ENCODE measurements around the gene ZCCHC14. TPM values are rescaled to one million over a fixed set of nuclear protein-coding genes. Genes with fewer than 3 reads are reported as not detected.
"Not testable (repeated sequence)": the region's sequence is repeated elsewhere in the genome, so short reads cannot be mapped to it uniquely, and the experiment has no call there.

ZCCHC14 gene
- total RNA-seq, 2 experiments from 2014 or later: 12.4 to 13.9 TPM

GRCh38 chr16:87481711-87482110 is 11.1 kb downstream of the ZCCHC14 start:
- CTCF ChIA-PET; H3K27me3 Mint-ChIP-seq (ENCODE audit: low read depth); H3K9me3 Mint-ChIP-seq; H3K27ac Mint-ChIP-seq; intact Hi-C loops (cut with micrococcal nuclease); DNase-seq; H3K4me3 Mint-ChIP-seq: not testable (repeated sequence)
- Mint-ChIP-seq H3K4me1 (ENCODE audit: low read depth) (peaks cover 65% of the 10 kb centered on the region), H3K36me3 (ENCODE audit: low read depth) (peaks cover 19% of the 10 kb centered on the region)

DNA sequence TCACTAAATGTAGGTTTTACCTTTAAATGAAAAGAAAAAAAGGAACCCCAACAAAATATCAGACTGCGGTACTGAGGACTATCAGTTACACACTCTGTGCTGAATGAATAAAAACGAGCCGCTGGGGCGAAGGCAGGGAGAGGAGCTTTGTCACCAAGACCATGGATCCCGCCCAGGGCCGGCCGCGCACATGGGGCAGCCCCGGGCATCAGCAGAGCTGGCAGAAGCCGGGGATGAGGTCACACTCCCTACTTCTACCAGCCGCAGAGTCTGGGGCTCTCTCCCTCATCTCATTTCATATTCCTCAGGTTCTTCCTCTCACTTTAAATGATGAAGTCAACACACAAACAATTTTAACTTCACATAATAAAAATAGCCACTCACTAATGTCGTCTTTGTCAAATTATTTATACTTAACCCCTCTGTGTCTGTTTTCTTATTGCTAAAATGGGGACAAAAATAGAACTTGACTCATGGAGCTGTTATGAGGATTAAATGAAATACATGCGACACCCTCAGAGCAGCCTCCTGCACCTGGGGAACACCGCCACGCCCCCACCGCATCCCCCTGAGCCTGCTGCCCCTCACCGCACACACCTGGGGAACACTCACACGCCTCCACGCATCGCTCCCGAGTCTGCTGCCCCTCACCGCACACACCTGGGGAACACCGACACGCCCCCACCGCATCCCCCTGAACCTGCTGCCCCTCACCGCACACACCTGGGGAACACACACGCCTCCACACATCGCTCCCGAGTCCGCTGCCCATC is 15.4 kb downstream of the ZCCHC14 start:
- H3K4me3 Mint-ChIP-seq; intact Hi-C loops (cut with micrococcal nuclease); CTCF ChIA-PET; H3K27me3 Mint-ChIP-seq (ENCODE audit: low read depth); H3K9me3 Mint-ChIP-seq; DNase-seq; H3K27ac Mint-ChIP-seq: not testable (repeated sequence)
- H3K36me3 Mint-ChIP-seq (ENCODE audit: low read depth): peaks cover 15% of the 10 kb centered on the region
- H3K4me1 Mint-ChIP-seq (ENCODE audit: low read depth): peaks cover 47% of the 10 kb centered on the region

DNA sequence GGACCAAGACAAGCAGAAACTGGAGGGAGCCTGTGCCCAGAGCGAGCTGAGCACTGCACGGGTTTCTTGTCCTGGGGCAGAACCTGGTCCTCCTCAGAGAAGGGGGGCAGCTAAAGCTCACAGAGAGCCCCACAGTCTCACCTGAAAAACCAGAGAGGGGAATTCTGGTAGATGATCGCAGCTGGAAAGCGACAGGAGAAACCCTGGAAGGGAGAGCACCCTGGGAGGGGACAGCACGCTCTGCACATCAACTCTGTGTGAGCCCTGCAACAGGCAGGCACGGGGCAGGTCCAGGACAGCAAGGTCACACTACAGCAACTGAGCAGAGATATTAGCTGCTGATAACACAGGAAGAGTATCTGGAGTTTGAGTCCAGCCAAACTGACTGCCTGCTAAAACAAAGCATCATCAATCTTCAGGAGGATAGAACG is 18.2 kb downstream of the ZCCHC14 start:
- H3K4me3 Mint-ChIP-seq: no peak overlapping the region
- H3K27ac Mint-ChIP-seq: no peak overlapping the region
- intact Hi-C loops (cut with micrococcal nuclease): no loop called here
- CTCF ChIA-PET: no interaction called here
- H3K27me3 Mint-ChIP-seq (ENCODE audit: low read depth): no peaks in the 10 kb centered on the region
- peaks cover 36% of the 10 kb centered on the region for H3K4me1 Mint-ChIP-seq (ENCODE audit: low read depth)
- no peaks in the 10 kb centered on the region for H3K9me3 Mint-ChIP-seq
- peaks cover 10% of the 10 kb centered on the region for H3K36me3 Mint-ChIP-seq (ENCODE audit: low read depth)
- no peak for DNase-seq

DNA sequence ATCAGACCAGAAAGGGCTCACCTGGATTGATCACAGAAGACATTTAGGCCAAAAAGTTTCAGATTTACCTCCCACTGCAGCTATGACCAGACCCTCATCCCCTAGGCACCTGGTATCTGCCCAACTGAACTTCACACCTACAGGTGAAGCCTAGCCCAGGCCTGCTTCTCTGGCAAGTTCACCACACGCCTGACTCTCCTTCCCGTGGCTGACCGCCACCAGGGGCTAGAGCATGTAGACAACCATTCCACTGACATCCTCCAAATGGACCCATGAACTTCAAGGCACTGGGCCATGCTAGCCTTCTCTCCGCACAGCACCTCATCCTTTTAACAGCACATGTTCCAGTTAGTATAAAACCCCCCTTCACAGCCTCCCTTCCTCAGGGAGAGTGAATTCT is 18.8 kb downstream of the ZCCHC14 start:
- Mint-ChIP-seq H3K4me3 (no peak overlapping the region), H3K27me3 (ENCODE audit: low read depth) (no peaks in the 10 kb centered on the region), H3K27ac (no peak overlapping the region), H3K9me3 (no peaks in the 10 kb centered on the region), H3K36me3 (ENCODE audit: low read depth) (peaks cover 10% of the 10 kb centered on the region), H3K4me1 (ENCODE audit: low read depth) (peaks cover 36% of the 10 kb centered on the region)
- DNase-seq: no peak
- intact Hi-C loops (cut with micrococcal nuclease): no loop called here
- CTCF ChIA-PET: no interaction called here

DNA sequence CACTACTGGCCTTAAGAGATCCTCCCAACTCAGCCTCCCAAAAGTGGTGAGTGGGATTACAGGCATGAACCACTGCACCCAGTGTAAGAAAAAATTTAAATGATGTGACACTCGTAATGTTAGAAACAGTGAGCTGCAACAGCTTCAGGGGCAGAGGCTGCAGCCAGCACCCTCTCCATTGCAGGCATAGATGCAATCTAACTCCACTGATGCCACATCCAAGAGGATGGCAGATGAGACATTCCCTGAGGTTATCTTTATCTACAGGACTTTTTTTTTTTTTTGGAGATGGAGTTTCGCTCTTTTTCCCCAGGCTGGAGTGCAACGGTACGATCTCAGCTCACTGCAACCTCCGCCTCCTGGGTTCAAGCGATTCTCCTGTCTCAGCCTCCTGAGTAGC is 19.9 kb downstream of the ZCCHC14 start:
- CTCF ChIA-PET: no interaction called here
- peaks cover 33% of the 10 kb centered on the region for H3K4me1 Mint-ChIP-seq (ENCODE audit: low read depth)
- no peaks in the 10 kb centered on the region for H3K9me3 Mint-ChIP-seq
- H3K27me3 Mint-ChIP-seq (ENCODE audit: low read depth): no peaks in the 10 kb centered on the region
- no peak for DNase-seq
- H3K36me3 Mint-ChIP-seq (ENCODE audit: low read depth): peaks cover 10% of the 10 kb centered on the region
- intact Hi-C loops (cut with micrococcal nuclease): no loop called here
- no peak overlapping the region for H3K4me3 Mint-ChIP-seq
- H3K27ac Mint-ChIP-seq: no peak overlapping the region

- Mint-ChIP-seq H3K27me3 (ENCODE audit: low read depth) (no peaks in the 10 kb centered on the region), H3K9me3 (no peaks in the 10 kb centered on the region), H3K36me3 (ENCODE audit: low read depth) (peaks cover 8% of the 10 kb centered on the region), H3K27ac (no peak overlapping the region), H3K4me1 (ENCODE audit: low read depth) (peaks cover 27% of the 10 kb centered on the region), H3K4me3 (no peak overlapping the region)
- DNase-seq: no peak
- CTCF ChIA-PET: no interaction called here
- intact Hi-C loops (cut with micrococcal nuclease): no loop called here
Observed at GRCh38 chr16:87472142-87472778, 20.6 kb downstream of the ZCCHC14 start.

GRCh38 chr16:87471278-87472141 is 21.3 kb downstream of the ZCCHC14 start:
- DNase-seq: no peak
- intact Hi-C loops (cut with micrococcal nuclease): no loop called here
- Mint-ChIP-seq H3K36me3 (ENCODE audit: low read depth) (peaks cover 8% of the 10 kb centered on the region), H3K27me3 (ENCODE audit: low read depth) (no peaks in the 10 kb centered on the region), H3K9me3 (no peaks in the 10 kb centered on the region), H3K4me3 (no peak overlapping the region), H3K27ac (no peak overlapping the region), H3K4me1 (ENCODE audit: low read depth) (peaks cover 32% of the 10 kb centered on the region)
- CTCF ChIA-PET: no interaction called here

GRCh38 chr16:87470332-87470731 is 22.5 kb downstream of the ZCCHC14 start:
- no peak overlapping the region for H3K27ac Mint-ChIP-seq
- H3K4me3 Mint-ChIP-seq: no peak overlapping the region

GRCh38 chr16:87469169-87469568 is 23.7 kb downstream of the ZCCHC14 start:
- intact Hi-C loops (cut with micrococcal nuclease): no loop called here
- Mint-ChIP-seq H3K36me3 (ENCODE audit: low read depth) (peaks cover 3% of the 10 kb centered on the region), H3K4me1 (ENCODE audit: low read depth) (peaks cover 38% of the 10 kb centered on the region), H3K27me3 (ENCODE audit: low read depth) (no peaks in the 10 kb centered on the region), H3K9me3 (no peaks in the 10 kb centered on the region), H3K4me3 (no peak overlapping the region), H3K27ac (no peak overlapping the region)
- DNase-seq: no peak
- CTCF ChIA-PET: no interaction called here

More at GRCh38 chr16:87470332-87470731, 22.5 kb downstream of the ZCCHC14 start:
- H3K4me1 Mint-ChIP-seq (ENCODE audit: low read depth): peaks cover 34% of the 10 kb centered on the region
- DNase-seq: no peak
- intact Hi-C loops (cut with micrococcal nuclease): no loop called here
- peaks cover 8% of the 10 kb centered on the region for H3K36me3 Mint-ChIP-seq (ENCODE audit: low read depth)
- no peaks in the 10 kb centered on the region for H3K27me3 Mint-ChIP-seq (ENCODE audit: low read depth)
- H3K9me3 Mint-ChIP-seq: no peaks in the 10 kb centered on the region
- CTCF ChIA-PET: no interaction called here

GRCh38 chr16:87468550-87468949 is 24.3 kb downstream of the ZCCHC14 start:
- no peak for DNase-seq
- intact Hi-C loops (cut with micrococcal nuclease): no loop called here
- Mint-ChIP-seq H3K4me1 (ENCODE audit: low read depth) (peaks cover 42% of the 10 kb centered on the region), H3K27ac (no peak overlapping the region), H3K4me3 (no peak overlapping the region), H3K9me3 (no peaks in the 10 kb centered on the region), H3K27me3 (ENCODE audit: low read depth) (no peaks in the 10 kb centered on the region), H3K36me3 (ENCODE audit: low read depth) (no peaks in the 10 kb centered on the region)
- CTCF ChIA-PET: no interaction called here

DNA sequence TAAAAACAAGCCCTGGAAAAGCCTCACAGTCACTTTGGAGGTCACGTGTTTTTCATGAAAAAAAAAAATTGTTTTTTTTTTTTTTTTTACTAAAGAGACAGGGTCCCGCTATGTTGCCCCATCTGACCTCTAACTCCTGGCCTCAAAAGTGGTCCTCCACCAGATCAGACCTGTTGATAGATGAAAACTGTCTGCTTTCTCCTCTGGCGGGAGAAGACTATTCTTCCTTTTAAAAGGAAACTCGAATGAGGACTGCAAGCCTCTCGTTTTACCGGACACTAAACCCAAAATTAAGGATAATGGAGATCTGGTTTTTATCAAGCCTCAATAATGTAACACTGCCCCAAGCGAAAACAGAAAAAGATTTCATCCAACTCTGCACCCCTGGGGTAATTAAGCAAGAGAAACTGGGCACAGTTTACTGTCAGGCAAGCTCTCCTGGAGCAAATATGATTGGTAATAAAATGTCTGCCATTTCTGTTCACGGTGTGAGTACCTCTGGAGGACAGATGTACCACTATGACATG is 25.8 kb downstream of the ZCCHC14 start:
- Mint-ChIP-seq H3K9me3 (no peaks in the 10 kb centered on the region), H3K27ac (no peak overlapping the region), H3K4me1 (ENCODE audit: low read depth) (peaks cover 48% of the 10 kb centered on the region), H3K27me3 (ENCODE audit: low read depth) (no peaks in the 10 kb centered on the region), H3K36me3 (ENCODE audit: low read depth) (no peaks in the 10 kb centered on the region), H3K4me3 (no peak overlapping the region)
- intact Hi-C loops (cut with micrococcal nuclease): no loop called here
- CTCF ChIA-PET: no interaction called here
- no peak for DNase-seq

DNA sequence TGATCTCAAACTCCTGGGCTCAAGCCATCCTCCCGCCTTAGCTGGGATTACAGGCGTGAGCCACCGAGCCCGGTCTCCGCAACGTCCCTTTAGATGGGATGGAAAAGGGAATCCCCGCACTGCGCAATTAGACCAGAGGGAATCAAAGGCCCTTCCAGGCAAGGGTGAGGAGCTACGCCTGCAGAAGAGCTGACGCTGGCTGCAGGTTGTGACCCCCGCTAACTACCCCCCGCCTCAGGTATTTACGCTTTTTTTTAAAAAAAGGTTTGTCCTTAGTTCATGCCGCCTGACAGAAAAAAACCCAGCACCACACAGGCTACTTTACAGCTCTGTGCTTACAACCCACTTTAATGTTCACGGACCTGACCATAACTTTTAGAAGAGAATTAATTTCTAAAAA is 26.9 kb downstream of the ZCCHC14 start:
- Mint-ChIP-seq H3K36me3 (ENCODE audit: low read depth) (no peaks in the 10 kb centered on the region), H3K27ac (no peak overlapping the region), H3K4me3 (no peak overlapping the region), H3K9me3 (no peaks in the 10 kb centered on the region), H3K4me1 (ENCODE audit: low read depth) (peaks cover 51% of the 10 kb centered on the region), H3K27me3 (ENCODE audit: low read depth) (no peaks in the 10 kb centered on the region)
- intact Hi-C loops (cut with micrococcal nuclease): loop anchor here (2.0 kb wide), 1 partner anchor 73 kb away; the partner anchor contains the start of gene MAP1LC3B
- DNase-seq: no peak
- CTCF ChIA-PET: interaction anchor here (0.5 to 1.2 kb wide), 3 partner anchors 19 to 170 kb away, joined by 3 read pairs; no protein-coding TSS in a partner anchor

All from activated naive CD4-positive, alpha-beta T cell treated with anti-CD3 and anti-CD28 coated beads for 36 hours (primary cell).